HG03159 (cell line): Measurements from ENCODE around the gene PTGFR.

ENCODE experiments used
- ATAC-seq: cut with Tn5 transposase; IDR thresholded peaks from one replicate; pipeline ENCODE4 v1.9.1; 2021; ENCODE audit warnings: mild to moderate bottlenecking, moderate library complexity; ENCODE audit not compliant: unreplicated experiment

The PTGFR gene

DNA sequence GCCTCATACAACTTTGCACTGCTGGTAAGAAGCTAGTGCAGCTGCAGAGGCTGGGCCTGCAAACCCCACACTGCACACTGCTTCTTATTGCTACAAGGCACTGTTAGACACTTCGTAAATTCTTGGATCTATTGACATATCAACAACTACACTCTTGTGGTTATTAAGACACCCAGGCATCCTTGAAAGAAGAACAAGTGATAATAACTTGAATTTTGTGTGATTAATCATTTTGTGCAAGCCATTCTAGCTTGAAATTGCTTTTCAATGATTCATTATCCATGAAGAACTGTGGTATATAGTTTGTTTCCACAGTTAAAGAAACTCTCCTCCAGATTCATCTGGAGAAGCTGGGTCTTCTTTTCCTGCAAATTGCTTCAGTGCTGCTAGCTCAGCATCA, 95.8 kb downstream of the PTGFR start:
- no peak for ATAC-seq

- ATAC-seq: no peak
Measured at GRCh38 chr1:78587211-78587610, 96.4 kb downstream of the PTGFR start.
